Effector memory CD8-positive, alpha-beta T cell (primary cell): Measurements from ENCODE around the gene DAAM1.

Source experiments
- ATAC-seq: fragments of 150-1000 bp; cut with Tn5 transposase; replicated peaks from 2 replicates; pipeline ENCODE4 v1.10.0; 2021; ENCODE audit warnings: mild to moderate bottlenecking, moderate library complexity
- DNase-seq, 3 experiments: peaks; one replicate each; pipeline ENCODE4 v3.0.0; 2021
- H3K27ac Mint-ChIP-seq, 2 donors: one replicate each; pipeline ENCODE4 v1.8.0; 2022; ENCODE audit warnings: mild to moderate bottlenecking in 2 of 2, mixed read lengths in 2 of 2, moderate library complexity in 2 of 2
- H3K27me3 Mint-ChIP-seq, 2 donors: one replicate each; pipeline ENCODE4 v1.8.0; 2022; ENCODE audit warnings: mixed read lengths in 2 of 2
- H3K36me3 Mint-ChIP-seq: one replicate; pipeline ENCODE4 v1.8.0; 2022; ENCODE audit warnings: mild to moderate bottlenecking, moderate library complexity, mixed read lengths; ENCODE audit not compliant: insufficient read depth
- H3K4me1 Mint-ChIP-seq, 2 donors: one replicate each; pipeline ENCODE4 v1.8.0; 2022; ENCODE audit warnings: low read depth in 2 of 2, mixed read lengths in 2 of 2
- H3K4me3 Mint-ChIP-seq, 2 donors: one replicate each; pipeline ENCODE4 v1.8.0; 2022; ENCODE audit warnings: mild to moderate bottlenecking in 2 of 2, mixed read lengths in 2 of 2, moderate library complexity in 2 of 2
- H3K9me3 Mint-ChIP-seq, 2 donors: one replicate each; pipeline ENCODE4 v1.8.0; 2022; ENCODE audit warnings: mixed read lengths in 2 of 2
- total RNA-seq, 9 experiments: gene quantifications; one replicate each; lab custom pipeline; 2026; lab: John Stamatoyannopoulos, UW

DAAM1 gene
- total RNA-seq = 7.2 to 50.7 (median 9.4) reads per million in 9 experiments

DNA sequence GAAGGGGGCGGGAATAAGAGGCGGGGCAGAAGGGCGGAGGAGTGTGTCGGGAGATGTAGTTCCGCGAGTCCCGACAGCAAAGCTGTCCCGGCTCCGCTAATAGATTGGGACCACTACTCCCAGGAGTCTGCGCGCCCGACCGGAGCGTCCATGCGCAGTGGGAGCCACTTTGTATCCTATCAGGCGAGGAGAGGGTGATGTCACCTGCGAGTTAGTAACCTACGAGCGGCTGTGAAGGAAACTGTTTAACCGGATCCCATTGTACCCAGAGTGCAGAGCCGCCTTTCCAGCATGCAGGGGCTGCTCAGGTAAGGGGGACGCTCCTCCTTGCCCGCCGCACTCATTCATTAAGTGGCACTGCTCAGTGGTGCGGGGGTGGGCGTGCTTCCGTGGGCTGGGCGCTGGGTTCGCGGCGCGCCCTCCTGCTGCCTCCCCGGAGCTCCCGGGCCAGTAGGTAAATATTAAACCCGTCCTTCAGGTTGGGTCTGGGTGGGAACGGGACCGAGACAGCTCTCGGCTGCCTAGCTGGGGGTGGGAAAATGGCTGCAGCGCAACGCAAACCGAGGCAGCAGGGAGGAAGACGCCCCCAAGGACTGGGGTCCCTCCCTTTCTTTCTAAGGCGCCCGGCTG is at the start of gene DAAM1:
Gene DAAM1 (plus strand): TSS at position 207 of the 630 bp plus-strand sequence. CDS start 74,811 bp downstream, outside the sequence.
- peak; percentile 93 to 94 (median 94) for DNase-seq

GRCh38 chr14:59139324-59139723 is 49.1 kb upstream of the DAAM1 start:
- ATAC-seq (no peak), DNase-seq (no peak)
- Mint-ChIP-seq H3K36me3 (no peaks in the 10 kb centered on the region), H3K27ac (no peak overlapping the region), H3K27me3 (peaks cover 15 to 24% of the 10 kb centered on the region in 2 donors), H3K4me1 (no peaks in the 10 kb centered on the region), H3K4me3 (no peak overlapping the region), H3K9me3 (no peaks in the 10 kb centered on the region)

More for the DNA sequence above, at the start of gene DAAM1:
- Mint-ChIP-seq H3K27me3 (peaks cover 17 to 20% of the 10 kb centered on the region in 2 donors), H3K36me3 (peaks cover 26% of the 10 kb centered on the region), H3K4me3 (peak within 1 kb of the TSS; percentile 98 to 99), H3K4me1 (peaks cover 18 to 30% of the 10 kb centered on the region in 2 donors), H3K27ac (peak within 1 kb of the TSS; percentile 97), H3K9me3 (no peaks in the 10 kb centered on the region)
- ATAC-seq = peak; percentile 86

DNA sequence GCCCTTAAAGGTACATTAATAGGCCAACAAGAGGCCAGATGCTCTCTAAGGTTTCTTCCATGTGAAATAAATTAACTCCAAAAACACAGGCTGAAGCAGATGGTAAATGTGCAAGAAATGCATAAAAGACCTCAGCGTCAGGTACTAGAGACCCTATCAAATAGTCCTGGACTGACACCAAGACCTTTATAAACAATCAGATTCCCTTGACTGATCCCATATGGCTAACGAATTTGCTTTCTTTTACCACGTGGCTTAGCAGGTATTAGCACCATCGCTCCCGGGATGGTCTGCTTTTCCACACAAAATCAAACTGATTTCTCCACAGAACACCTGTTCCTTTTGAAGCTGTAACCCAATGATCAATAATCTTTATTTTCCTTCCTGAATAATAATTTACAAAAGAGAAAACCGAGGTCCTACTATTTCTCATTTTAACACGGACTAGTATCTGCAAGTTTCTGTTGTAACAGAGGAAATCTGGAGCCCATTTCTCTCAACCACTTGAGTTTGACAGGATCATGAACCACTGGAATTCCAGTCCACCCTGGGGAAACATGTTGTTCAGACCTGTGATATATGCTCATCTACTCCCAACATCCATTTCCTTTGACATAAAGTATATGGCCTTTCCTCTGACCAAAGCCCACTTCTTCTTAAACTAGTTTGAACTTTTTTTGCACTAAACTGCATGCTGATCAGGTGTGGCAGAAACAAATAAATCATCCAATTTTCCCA is 48.2 kb upstream of the DAAM1 start:
- Mint-ChIP-seq H3K9me3 (no peaks in the 10 kb centered on the region), H3K4me1 (no peaks in the 10 kb centered on the region), H3K4me3 (no peak overlapping the region), H3K36me3 (no peaks in the 10 kb centered on the region), H3K27ac (no peak overlapping the region), H3K27me3 (peaks cover 9 to 14% of the 10 kb centered on the region in 2 donors)
- DNase-seq (no peak), ATAC-seq (no peak)

DNA sequence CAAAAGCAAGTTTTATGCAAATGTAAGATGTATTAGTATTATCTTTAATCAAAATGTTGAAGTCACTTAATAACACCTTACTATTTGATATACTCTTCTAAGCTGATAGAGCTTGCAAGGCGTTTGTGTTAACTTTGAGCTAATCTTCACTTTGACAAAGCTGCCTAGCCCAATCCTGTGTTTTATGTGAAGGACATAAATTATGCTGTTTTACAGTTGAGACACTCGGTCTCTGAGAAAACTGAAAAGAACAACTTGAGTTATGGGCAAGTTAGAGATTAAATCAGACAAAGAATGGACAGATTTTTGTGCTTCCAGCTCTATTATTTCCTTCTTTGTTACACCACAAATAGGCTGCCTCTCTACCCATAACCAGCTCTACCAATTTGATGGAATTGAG is 42.0 kb upstream of the DAAM1 start:
- DNase-seq = no peak
- Mint-ChIP-seq H3K27ac (no peak overlapping the region), H3K9me3 (no peaks in the 10 kb centered on the region), H3K27me3 (no peaks in the 10 kb centered on the region), H3K4me3 (no peak overlapping the region), H3K4me1 (no peaks in the 10 kb centered on the region), H3K36me3 (no peaks in the 10 kb centered on the region)
- ATAC-seq = no peak

DNA sequence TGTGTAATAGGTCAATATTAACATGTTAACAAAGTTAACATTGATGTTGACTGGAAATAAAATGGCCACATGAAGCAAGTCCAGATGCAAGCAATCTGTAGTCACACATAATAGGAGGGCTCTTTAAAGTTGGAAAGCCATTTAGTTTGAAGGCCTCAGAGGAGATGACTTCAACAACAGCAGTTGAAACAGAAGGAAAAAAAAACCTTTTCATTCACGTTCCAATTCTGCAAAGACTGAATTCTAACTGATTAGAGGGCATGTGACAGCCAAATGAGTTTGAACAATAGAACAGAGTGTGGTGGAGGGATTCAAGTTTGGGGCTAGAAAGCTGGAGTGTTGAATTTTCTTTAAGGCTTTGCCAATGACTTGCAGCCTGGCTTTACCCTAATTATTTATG is 41.5 kb upstream of the DAAM1 start:
- Mint-ChIP-seq H3K36me3 (no peaks in the 10 kb centered on the region), H3K27me3 (no peaks in the 10 kb centered on the region), H3K4me1 (no peaks in the 10 kb centered on the region), H3K4me3 (no peak overlapping the region), H3K27ac (no peak overlapping the region), H3K9me3 (no peaks in the 10 kb centered on the region)
- ATAC-seq = no peak
- no peak for DNase-seq

- DNase-seq = no peak
- Mint-ChIP-seq H3K27me3 (no peaks in the 10 kb centered on the region), H3K27ac (no peak overlapping the region), H3K36me3 (no peaks in the 10 kb centered on the region), H3K4me1 (no peaks in the 10 kb centered on the region), H3K9me3 (no peaks in the 10 kb centered on the region), H3K4me3 (no peak overlapping the region)
- no peak for ATAC-seq
Observed at GRCh38 chr14:59148334-59148900, 40.0 kb upstream of the DAAM1 start.

DNA sequence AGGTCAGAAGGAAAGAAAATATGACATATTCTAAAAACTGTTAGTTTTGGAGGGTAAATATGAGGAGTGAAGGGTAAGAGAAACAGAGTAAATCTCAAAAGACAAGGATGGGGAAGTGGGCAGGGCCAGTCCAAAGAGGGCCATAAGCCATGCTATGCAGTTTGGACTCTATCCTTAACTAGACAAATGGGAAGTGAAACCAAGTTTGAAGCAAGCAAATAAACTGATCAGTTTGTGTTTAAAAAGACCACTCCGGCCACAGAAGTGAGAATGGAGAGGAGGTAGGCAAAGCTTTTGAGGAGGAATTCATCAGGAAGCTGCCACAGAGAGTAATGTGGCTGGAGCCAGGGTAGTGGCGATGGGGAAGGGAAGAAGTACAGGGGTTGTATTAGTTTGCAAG is 37.5 kb upstream of the DAAM1 start:
- H3K4me3 Mint-ChIP-seq = no peak overlapping the region
- H3K9me3 Mint-ChIP-seq = no peaks in the 10 kb centered on the region
- no peak overlapping the region for H3K27ac Mint-ChIP-seq
- H3K27me3 Mint-ChIP-seq = peaks cover 0 to 5% of the 10 kb centered on the region in 2 donors
- no peak for ATAC-seq
- no peaks in the 10 kb centered on the region for H3K36me3 Mint-ChIP-seq
- H3K4me1 Mint-ChIP-seq = peaks cover 0 to 3% of the 10 kb centered on the region in 2 donors
- no peak for DNase-seq

DNA sequence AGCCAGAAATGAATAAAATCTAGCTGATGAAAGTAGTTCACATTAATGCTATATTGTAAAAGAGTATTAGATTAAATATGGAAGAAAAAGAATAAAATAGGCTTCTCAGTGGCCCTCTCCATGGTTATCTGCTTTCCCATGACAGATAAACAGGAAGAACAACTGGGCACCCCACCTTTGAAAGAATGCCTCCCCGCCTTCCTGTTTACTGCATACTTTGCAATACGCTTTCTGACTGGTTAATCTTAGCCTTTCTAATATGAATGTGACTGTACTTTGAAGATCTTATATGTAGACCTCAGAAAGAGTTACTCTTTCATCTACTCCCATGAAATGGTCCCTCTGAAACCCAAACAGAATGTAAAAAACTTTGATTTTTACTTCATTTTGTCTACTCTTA is 34.1 kb upstream of the DAAM1 start:
- no peak for ATAC-seq
- Mint-ChIP-seq H3K9me3 (peaks cover 0 to 1% of the 10 kb centered on the region in 2 donors), H3K4me1 (peaks cover 0 to 3% of the 10 kb centered on the region in 2 donors), H3K36me3 (no peaks in the 10 kb centered on the region), H3K27ac (peak overlapping the region in 1 of 2 donors; percentile 13), H3K4me3 (no peak overlapping the region), H3K27me3 (peaks cover 6 to 9% of the 10 kb centered on the region in 2 donors)
- no peak for DNase-seq

GRCh38 chr14:59155886-59156285 is 32.6 kb upstream of the DAAM1 start:
- peaks cover 0 to 1% of the 10 kb centered on the region in 2 donors for H3K9me3 Mint-ChIP-seq
- DNase-seq (no peak), ATAC-seq (no peak)
- peaks cover 6 to 12% of the 10 kb centered on the region in 2 donors for H3K27me3 Mint-ChIP-seq
- H3K4me3 Mint-ChIP-seq = no peak overlapping the region
- peak overlapping the region in 1 of 2 donors; percentile 13 for H3K27ac Mint-ChIP-seq
- peaks cover 0 to 3% of the 10 kb centered on the region in 2 donors for H3K4me1 Mint-ChIP-seq
- no peaks in the 10 kb centered on the region for H3K36me3 Mint-ChIP-seq

GRCh38 chr14:59159169-59159568 is 29.3 kb upstream of the DAAM1 start:
- Mint-ChIP-seq H3K27ac (no peak overlapping the region), H3K4me1 (peaks cover 0 to 2% of the 10 kb centered on the region in 2 donors), H3K27me3 (peaks cover 38 to 42% of the 10 kb centered on the region in 2 donors), H3K9me3 (peaks cover 0 to 1% of the 10 kb centered on the region in 2 donors), H3K4me3 (no peak overlapping the region), H3K36me3 (no peaks in the 10 kb centered on the region)
- DNase-seq (no peak), ATAC-seq (no peak)

DNA sequence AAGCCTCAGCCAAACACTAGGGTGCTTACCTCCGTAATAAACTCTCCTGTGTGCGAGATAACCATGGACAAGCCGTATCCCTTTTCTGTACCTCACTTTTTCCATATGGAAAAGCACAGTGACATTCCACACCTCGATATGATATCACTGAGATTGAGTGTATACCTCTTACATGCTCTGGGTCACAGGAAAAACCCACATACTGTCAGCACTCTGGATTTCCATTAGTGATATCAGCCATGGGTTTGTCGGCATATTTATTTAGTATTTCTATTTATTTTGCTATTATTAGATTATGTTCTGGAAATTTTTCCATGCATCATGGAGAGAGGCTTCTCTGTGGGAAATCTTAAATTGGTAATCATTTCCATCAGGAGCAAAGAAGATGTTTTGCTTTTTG is 28.0 kb upstream of the DAAM1 start:
- Mint-ChIP-seq H3K9me3 (peaks cover 0 to 1% of the 10 kb centered on the region in 2 donors), H3K4me1 (no peaks in the 10 kb centered on the region), H3K4me3 (no peak overlapping the region), H3K27ac (no peak overlapping the region), H3K36me3 (no peaks in the 10 kb centered on the region), H3K27me3 (peaks cover 45 to 50% of the 10 kb centered on the region in 2 donors)
- DNase-seq = no peak
- ATAC-seq = no peak

- Mint-ChIP-seq H3K4me1 (no peaks in the 10 kb centered on the region), H3K4me3 (no peak overlapping the region), H3K9me3 (peaks cover 0 to 1% of the 10 kb centered on the region in 2 donors), H3K27ac (no peak overlapping the region), H3K36me3 (no peaks in the 10 kb centered on the region), H3K27me3 (peaks cover 41 to 45% of the 10 kb centered on the region in 2 donors)
- ATAC-seq (peak; percentile 42), DNase-seq (no peak)
Observed at GRCh38 chr14:59161561-59162175, 26.8 kb upstream of the DAAM1 start.

- DNase-seq = no peak
- Mint-ChIP-seq H3K9me3 (peaks cover 0 to 1% of the 10 kb centered on the region in 2 donors), H3K27me3 (peaks cover 34 to 37% of the 10 kb centered on the region in 2 donors), H3K36me3 (no peaks in the 10 kb centered on the region), H3K4me1 (no peaks in the 10 kb centered on the region), H3K4me3 (no peak overlapping the region), H3K27ac (no peak overlapping the region)
- no peak for ATAC-seq
Observed at GRCh38 chr14:59166258-59166657, 22.2 kb upstream of the DAAM1 start.
